SU-DHL-6 (cell line): ENCODE measurements around the gene INAFM2.

Experiments used
- CTCF ChIP-seq: fragments of 200-600 bp; sonication (generic); IDR thresholded peaks from one replicate; pipeline ENCODE4 v1.5.1; 2017; ENCODE audit warnings: antibody characterized with exemption, mild to moderate bottlenecking, low read length, moderate library complexity; ENCODE audit not compliant: insufficient read depth, poor library complexity, severe bottlenecking
- EZH2phosphoT487 ChIP-seq: fragments of 200-600 bp; sonication (generic), shearing (Covaris generic); conservative IDR thresholded peaks from 2 replicates; pipeline ENCODE4 v1.6.1; 2018; ENCODE audit warnings: mild to moderate bottlenecking, antibody characterized with exemption, low read length, moderate library complexity, mixed read lengths

GRCh38 chr15:40340740-40341400 lies 17.4 kb downstream of the INAFM2 start, which contains the start of gene CCDC9B:
- no peak for TF ChIP-seq CTCF
- TF ChIP-seq EZH2phosphoT487 = no peak
